GM19467 (cell line): Measurements from ENCODE around the gene ELOVL6.
"Not testable (repeated sequence)": the region's sequence is repeated elsewhere in the genome, so short reads cannot be mapped to it uniquely, and the experiment has no call there.

ENCODE experiments used
- ATAC-seq: cut with Tn5 transposase; IDR thresholded peaks from one replicate; pipeline ENCODE4 v1.9.1; 2021; ENCODE audit warnings: mild to moderate bottlenecking, moderate library complexity; ENCODE audit not compliant: unreplicated experiment

The ELOVL6 gene

GRCh38 chr4:110039164-110039563 is 159.3 kb downstream of the ELOVL6 start:
- not testable (repeated sequence) for ATAC-seq

- peak; percentile 91 for ATAC-seq
Measured at GRCh38 chr4:110034026-110034393, 164.4 kb downstream of the ELOVL6 start.

- no peak for ATAC-seq
Measured at GRCh38 chr4:110033355-110034025, 164.9 kb downstream of the ELOVL6 start.

- no peak for ATAC-seq
Measured at GRCh38 chr4:110032603-110033002, 165.8 kb downstream of the ELOVL6 start.

GRCh38 chr4:110025718-110026117 is 172.7 kb downstream of the ELOVL6 start:
- no peak for ATAC-seq

- no peak for ATAC-seq
Measured at GRCh38 chr4:110025056-110025455, 173.4 kb downstream of the ELOVL6 start.

- ATAC-seq = no peak
Measured at GRCh38 chr4:110022457-110022856, 176.0 kb downstream of the ELOVL6 start.

GRCh38 chr4:110020646-110021443 is 177.6 kb downstream of the ELOVL6 start:
- no peak for ATAC-seq

GRCh38 chr4:110020139-110020538 is 178.3 kb downstream of the ELOVL6 start:
- no peak for ATAC-seq

GRCh38 chr4:110019153-110019552 is 179.3 kb downstream of the ELOVL6 start:
- no peak for ATAC-seq

GRCh38 chr4:110014233-110014632 is 184.2 kb downstream of the ELOVL6 start:
- no peak for ATAC-seq

- no peak for ATAC-seq
Measured at GRCh38 chr4:110012917-110013316, 185.5 kb downstream of the ELOVL6 start.

- ATAC-seq = no peak
Measured at GRCh38 chr4:110010797-110011196, 187.6 kb downstream of the ELOVL6 start.

GRCh38 chr4:110009550-110009949 is 188.9 kb downstream of the ELOVL6 start:
- ATAC-seq = no peak

GRCh38 chr4:110008540-110008939 is 189.9 kb downstream of the ELOVL6 start:
- ATAC-seq = no peak

GRCh38 chr4:110007217-110007616 is 191.2 kb downstream of the ELOVL6 start:
- ATAC-seq = no peak

- peak; percentile 52 for ATAC-seq
Measured at GRCh38 chr4:110005461-110006056, 192.9 kb downstream of the ELOVL6 start.

GRCh38 chr4:110004556-110004955 is 193.9 kb downstream of the ELOVL6 start:
- no peak for ATAC-seq

GRCh38 chr4:110003401-110004187 is 194.8 kb downstream of the ELOVL6 start:
- no peak for ATAC-seq

- no peak for ATAC-seq
Measured at GRCh38 chr4:110002326-110002725, 196.1 kb downstream of the ELOVL6 start.

GRCh38 chr4:109999585-109999912 is 198.9 kb downstream of the ELOVL6 start:
- ATAC-seq = no peak
